ENCODE results near the gene HACD2. TPM values are rescaled to one million over a fixed set of nuclear protein-coding genes. Genes with fewer than 3 reads are reported as not detected.

Gene HACD2
- total and polyA plus RNA-seq, 2 donors (not counting 3 experiments of a cell fraction or from before 2014, with no cell fraction given), result 17.0 to 20.9 TPM

DNA sequence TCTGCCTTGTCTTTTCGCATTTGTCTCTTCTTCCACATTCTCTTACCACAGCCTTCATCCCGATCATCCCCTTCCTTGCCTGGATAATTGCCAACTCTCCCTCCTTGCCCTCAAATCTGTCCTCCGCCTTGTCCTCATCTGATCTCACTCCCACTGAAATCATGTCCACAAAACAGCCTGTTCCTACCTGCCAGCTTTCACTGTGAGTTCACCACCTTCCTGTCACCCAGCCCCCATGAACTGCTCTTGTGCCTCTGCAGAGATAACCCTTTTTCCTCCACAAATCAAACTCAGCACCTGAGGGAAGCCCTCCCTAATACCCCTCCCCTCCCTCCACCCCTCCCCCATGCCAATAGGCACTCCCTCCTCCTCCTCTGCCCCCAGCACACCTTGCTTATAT, 131.2 kb downstream of the HACD2 start:
- no peaks in the 10 kb centered on the region for H3K4me1 ChIP-seq (ENCODE audit: control insufficient read depth, extremely low read depth, insufficient read depth, low read length)
- dilution Hi-C loops (cut with MboI; ENCODE audit: extremely low pct_ligation_motif_present, low sequenced_read_pairs), result no loop called here
- no peak overlapping the region for H3K4me3 ChIP-seq (replicated peaks in 1 of 3; ENCODE audit: insufficient read depth in 1 of 3, low read depth in 1 of 3, low read length in 3 of 3)
- TF ChIP-seq, protein P1, sequence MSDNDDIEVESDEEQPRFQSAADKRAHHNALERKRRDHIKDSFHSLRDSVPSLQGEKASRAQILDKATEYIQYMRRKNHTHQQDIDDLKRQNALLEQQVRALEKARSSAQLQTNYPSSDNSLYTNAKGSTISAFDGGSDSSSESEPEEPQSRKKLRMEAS (IDR thresholded peaks at IDR 0.05; ENCODE audit: insufficient read depth, insufficient read length), result no peak
- TF ChIP-seq MYC (IDR thresholded peaks at IDR 0.05; ENCODE audit: low read depth, low read length), result no peak
- no peak for TF ChIP-seq POLR2A (IDR thresholded peaks at IDR 0.05; ENCODE audit: low read depth, low read length)
- TF ChIP-seq, protein P2, sequence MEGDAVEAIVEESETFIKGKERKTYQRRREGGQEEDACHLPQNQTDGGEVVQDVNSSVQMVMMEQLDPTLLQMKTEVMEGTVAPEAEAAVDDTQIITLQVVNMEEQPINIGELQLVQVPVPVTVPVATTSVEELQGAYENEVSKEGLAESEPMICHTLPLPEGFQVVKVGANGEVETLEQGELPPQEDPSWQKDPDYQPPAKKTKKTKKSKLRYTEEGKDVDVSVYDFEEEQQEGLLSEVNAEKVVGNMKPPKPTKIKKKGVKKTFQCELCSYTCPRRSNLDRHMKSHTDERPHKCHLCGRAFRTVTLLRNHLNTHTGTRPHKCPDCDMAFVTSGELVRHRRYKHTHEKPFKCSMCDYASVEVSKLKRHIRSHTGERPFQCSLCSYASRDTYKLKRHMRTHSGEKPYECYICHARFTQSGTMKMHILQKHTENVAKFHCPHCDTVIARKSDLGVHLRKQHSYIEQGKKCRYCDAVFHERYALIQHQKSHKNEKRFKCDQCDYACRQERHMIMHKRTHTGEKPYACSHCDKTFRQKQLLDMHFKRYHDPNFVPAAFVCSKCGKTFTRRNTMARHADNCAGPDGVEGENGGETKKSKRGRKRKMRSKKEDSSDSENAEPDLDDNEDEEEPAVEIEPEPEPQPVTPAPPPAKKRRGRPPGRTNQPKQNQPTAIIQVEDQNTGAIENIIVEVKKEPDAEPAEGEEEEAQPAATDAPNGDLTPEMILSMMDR (IDR thresholded peaks at IDR 0.05; ENCODE audit: extremely low read depth in 1 of 2, insufficient read depth in 1 of 2, low read depth in 1 of 2, low read length in 2 of 2), result no peak
- no peak for TF ChIP-seq JUN (IDR thresholded peaks at IDR 0.05; ENCODE audit: borderline replicate concordance, insufficient read depth, insufficient read length, low read depth)
- TF ChIP-seq FOS (IDR thresholded peaks at IDR 0.05; ENCODE audit: borderline replicate concordance, insufficient read depth, low read length), result no peak
- no peak for TF ChIP-seq GATA2 (IDR thresholded peaks at IDR 0.05; ENCODE audit: insufficient read depth, insufficient read length, low read depth, low read length)
- no peak for TF ChIP-seq POLR2AphosphoS5 (IDR thresholded peaks at IDR 0.05; ENCODE audit: insufficient read depth, low read depth, low read length)
- TF ChIP-seq EZH2 (IDR thresholded peaks at IDR 0.05; ENCODE audit: borderline replicate concordance, low read depth, low read length, severe bottlenecking), result no peak
- FAIRE-seq, result no peak
- H2AFZ ChIP-seq (ENCODE audit: low read depth, low read length), result no peak overlapping the region
- no peaks in the 10 kb centered on the region for H3K9me1 ChIP-seq (replicated peaks; ENCODE audit: control insufficient read depth, extremely low read depth, insufficient read depth, low read length)
- ChIA-PET POLR2A (no interaction called here), CTCF (interaction anchor here (0.7 kb wide), 1 partner anchor 27 kb away, joined by 3 read pairs; no protein-coding TSS in a partner anchor)
- H3K4me2 ChIP-seq (ENCODE audit: insufficient read depth, low read length), result no peak overlapping the region
- no peaks in the 10 kb centered on the region for H3K36me3 ChIP-seq (ENCODE audit: control insufficient read depth in 2 of 2, extremely low read depth in 1 of 2, insufficient read depth in 2 of 2, low read length in 2 of 2)
- no TSS peak for BruUV-seq (replicated peaks)
- no peaks in the 10 kb centered on the region for H3K9me3 ChIP-seq (replicated peaks; ENCODE audit: control insufficient read depth, insufficient read depth, low read length)
- no peaks in the 10 kb centered on the region for H4K20me1 ChIP-seq (replicated peaks; ENCODE audit: control insufficient read depth, extremely low read depth, insufficient read depth, low read length)
- no peak overlapping the region for H3K27ac ChIP-seq (ENCODE audit: insufficient read depth, low read depth, low read length)
- H3K79me2 ChIP-seq (ENCODE audit: control insufficient read depth, insufficient read depth, low read length), result no peaks in the 10 kb centered on the region
- no peak overlapping the region for H3K9ac ChIP-seq (replicated peaks; ENCODE audit: extremely low read depth, insufficient read depth, low read length)
- peaks cover 16 to 20% of the 10 kb centered on the region in 2 experiments for H3K27me3 ChIP-seq (ENCODE audit: control insufficient read depth in 2 of 2, insufficient read depth in 2 of 2, low read length in 2 of 2)
- no peak for DNase-seq (ENCODE audit: low read depth, low spot score)
- intact Hi-C loops (cut with micrococcal nuclease), result no loop called here

Measured in endothelial cell of umbilical vein (primary cell).